NCI-H2107 (cell line): ENCODE results near the gene ADAMTS12.
"Not testable (repeated sequence)": the region's sequence is repeated elsewhere in the genome, so short reads cannot be mapped to it uniquely, and the experiment has no call there.

ENCODE experiments used
- DNase-seq: peaks from one replicate; lab custom pipeline; 2025; lab: John Stamatoyannopoulos, UW

Gene ADAMTS12

GRCh38 chr5:33906248-33906647 is 14.5 kb upstream of the ADAMTS12 start:
- DNase-seq = not testable (repeated sequence)

DNA sequence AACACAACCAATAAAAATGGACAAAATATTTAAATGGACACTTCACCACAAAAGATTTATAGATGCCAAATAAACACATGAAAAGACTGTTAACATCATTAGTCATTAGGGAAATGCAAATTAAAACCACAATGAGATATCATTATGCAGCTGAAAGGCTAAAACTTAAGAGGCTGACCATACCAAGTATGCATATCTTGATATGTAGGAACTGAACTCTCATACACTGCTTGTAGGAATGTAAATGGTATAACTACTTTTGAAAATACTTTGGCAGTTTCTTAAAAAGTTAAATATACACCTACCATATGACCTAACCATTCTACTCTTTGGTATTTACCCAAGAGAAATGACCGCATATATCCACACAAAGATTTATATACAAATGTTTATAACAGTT is 13.6 kb upstream of the ADAMTS12 start:
- no peak for DNase-seq

- DNase-seq = no peak
These were observed 11.3 kb upstream of the ADAMTS12 start for GRCh38 chr5:33903118-33903517.

DNA sequence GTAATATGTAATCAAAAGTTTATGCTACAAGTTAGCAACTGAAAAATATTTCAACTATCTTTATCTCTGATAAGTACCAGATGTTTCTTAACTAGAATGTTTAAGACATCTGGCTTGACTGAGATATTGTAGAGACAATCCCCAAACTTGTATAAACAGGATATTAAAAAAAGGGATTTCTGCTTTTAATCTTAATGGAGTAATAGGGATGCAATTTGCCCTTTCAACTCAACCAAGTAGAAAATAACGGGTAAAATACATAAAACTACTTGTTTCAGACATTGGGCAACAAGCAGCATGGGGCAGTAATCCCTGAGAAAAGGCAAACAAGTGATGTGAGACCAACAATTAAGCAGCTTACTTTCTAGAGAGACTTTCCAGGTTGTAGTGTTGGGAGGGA is 9.4 kb upstream of the ADAMTS12 start:
- no peak for DNase-seq

DNA sequence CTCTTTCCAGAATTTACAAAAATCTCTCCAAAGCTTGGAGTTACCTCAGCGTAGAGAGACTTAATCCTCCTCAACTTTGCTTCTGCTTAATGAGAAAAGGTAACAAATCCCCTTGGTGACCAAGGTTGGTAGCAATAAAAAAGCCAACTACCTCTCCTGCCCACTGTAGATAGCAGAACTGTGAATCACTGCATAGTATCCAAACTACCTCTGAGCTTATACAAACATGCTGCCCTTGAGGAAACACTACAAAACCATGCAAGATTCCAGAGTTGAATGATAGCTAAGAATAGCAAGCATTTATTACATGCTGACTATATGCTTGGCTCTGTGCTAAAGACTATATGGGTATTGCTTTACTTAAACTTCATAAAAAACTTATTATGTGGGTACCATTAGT is 2.8 kb upstream of the ADAMTS12 start:
- DNase-seq = no peak

DNA sequence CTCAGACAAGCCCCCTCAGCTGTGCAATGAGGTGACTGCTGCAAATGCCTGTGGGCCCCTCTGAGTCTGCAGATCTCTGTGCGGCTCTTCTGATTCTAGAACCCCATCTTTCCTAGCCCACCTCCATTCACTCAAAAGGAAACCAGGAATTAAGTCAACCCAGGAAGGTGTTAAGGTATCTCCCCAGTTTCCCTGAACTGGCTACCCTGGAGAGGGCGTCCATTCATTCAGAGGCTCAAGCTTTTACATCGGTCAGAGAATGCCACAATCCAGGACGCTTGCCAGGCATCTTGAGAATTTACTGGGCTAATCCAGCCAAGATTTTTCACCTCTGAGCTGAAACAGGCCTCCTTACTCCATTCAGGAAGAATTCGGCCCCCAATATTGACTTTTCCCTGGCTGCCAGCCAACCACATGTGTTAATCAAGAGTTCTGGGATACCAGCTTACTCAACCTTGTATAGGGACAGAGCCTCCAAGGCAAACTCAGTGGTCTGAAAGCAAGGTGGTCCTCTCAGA is 889 bp upstream of the ADAMTS12 start:
- no peak for DNase-seq

- no peak for DNase-seq
These were observed 373 bp downstream of the ADAMTS12 start for GRCh38 chr5:33891446-33891787.

DNA sequence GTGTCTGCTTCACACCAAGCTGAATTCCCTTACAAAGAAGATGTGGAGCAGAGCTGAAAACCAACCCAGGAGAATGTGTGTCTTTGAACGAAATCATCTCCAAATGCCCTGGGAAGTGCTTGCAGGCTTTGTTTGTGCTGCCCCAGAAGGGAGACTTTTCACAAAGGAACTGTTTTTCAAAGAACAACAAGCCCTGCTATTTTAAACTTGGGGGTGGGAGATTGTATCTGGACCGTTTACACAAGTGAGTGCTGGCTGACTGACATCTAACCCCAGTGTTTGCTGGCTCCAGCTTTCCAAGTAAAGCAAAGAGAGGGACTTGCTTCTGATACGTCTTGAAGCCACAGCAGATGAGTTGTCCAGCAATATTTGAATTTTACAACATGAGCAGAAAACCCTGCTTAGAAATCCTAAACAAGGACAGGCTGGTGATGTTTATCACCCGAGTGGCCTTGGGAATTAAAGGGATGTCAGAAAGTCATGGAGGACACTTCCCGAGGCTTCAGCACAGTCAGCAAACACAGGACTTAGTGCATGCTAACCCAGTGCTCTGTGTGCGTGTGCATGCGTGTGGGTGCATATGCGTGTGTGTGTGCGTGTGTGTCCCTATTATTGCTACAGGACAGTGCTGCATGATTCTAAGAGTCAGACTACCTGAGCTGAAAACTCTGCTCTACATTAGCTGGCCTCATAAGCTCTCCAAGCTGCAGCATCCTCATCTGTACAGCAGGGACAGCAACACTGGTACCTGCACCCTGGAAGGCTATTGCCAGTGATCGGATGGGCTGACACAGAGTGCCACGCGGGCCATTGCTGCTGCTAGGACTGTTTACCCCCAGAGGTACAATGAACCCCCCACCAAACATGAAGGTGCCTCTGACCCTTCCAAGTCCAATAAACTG is 1.4 kb downstream of the ADAMTS12 start:
- no peak for DNase-seq

- DNase-seq = no peak
These were observed 3.2 kb downstream of the ADAMTS12 start for GRCh38 chr5:33888587-33888986.

GRCh38 chr5:33887268-33887667 is 4.5 kb downstream of the ADAMTS12 start:
- no peak for DNase-seq

- no peak for DNase-seq
These were observed 5.5 kb downstream of the ADAMTS12 start for GRCh38 chr5:33886283-33886682.

DNA sequence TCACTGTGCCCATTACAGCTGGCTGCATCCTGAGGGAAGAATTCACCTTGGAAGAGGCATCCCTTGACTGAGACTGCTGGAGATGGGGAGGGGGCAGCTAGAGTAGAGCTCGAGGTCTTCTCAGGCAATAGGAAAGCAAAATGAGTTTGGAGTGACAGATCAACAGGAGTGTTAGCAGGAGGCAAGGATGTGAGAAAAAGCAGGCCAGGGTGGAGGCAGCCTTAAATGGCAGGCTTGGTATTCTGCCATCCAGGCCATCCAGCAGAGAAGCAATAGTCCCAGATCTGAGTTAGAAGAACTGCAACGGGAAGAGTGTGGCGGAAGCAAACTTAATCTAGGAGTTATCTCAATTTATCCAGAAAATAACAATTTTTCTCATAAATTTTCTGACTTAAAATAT is 6.1 kb downstream of the ADAMTS12 start:
- no peak for DNase-seq

DNA sequence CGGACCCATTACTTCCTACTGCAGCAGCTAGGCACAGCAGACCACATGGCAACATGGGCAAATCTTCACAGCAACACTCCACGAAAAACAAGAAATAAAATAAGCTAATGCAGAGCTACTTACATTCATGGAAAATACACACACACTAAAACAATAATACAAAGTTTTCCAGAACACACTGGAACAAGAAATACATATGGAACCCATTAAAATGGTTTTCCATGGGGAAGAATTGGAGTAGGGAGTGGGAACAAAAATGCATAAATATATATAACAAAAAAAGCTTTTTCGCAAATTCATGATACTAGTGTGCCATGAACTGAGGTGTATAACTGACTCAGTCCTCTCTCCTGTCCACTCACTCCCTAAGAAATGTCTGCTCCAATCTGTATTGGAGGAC is 8.3 kb downstream of the ADAMTS12 start:
- DNase-seq = no peak

GRCh38 chr5:33880319-33880718 is 11.5 kb downstream of the ADAMTS12 start:
- DNase-seq = no peak

- DNase-seq = no peak
These were observed 14.3 kb downstream of the ADAMTS12 start for GRCh38 chr5:33877449-33877848.

DNA sequence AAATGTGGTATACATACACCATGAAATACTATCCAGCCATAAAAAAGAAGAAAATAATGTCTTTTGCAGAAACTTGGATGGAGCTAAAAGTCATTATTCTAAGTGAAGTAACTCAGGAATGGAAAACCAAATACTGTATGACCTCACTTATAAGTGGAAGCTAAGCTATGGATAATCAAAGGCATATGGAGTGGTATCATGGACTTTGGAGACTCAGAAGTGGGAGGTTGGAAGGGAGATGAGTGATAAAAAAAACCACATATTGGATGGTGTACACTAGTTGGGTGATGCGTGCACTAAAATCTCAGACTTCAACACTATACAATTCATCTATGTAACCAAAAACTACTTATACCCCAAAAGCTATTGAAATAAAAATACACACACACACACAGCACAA is 24.5 kb downstream of the ADAMTS12 start:
- no peak for DNase-seq

- not testable (repeated sequence) for DNase-seq
These were observed 32.6 kb downstream of the ADAMTS12 start for GRCh38 chr5:33859177-33859576.

DNA sequence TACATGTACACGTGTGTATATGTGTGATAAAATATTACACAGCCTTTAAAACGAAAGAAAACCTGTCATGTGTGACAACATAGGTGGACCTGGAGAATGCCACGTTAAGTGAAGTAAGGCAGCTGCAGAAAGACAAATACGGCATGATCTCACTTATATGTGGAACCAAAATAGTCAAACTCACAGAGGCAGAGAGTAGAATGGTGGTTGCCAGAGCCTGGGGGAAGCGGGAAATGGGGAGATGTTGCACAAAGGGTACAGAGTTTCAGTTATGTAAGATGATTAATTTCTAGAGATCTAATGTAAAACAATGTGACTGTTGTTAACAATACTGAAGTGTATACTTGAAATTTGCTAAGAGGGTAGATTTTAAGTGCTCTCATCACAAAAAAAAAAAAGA is 34.8 kb downstream of the ADAMTS12 start:
- no peak for DNase-seq

DNA sequence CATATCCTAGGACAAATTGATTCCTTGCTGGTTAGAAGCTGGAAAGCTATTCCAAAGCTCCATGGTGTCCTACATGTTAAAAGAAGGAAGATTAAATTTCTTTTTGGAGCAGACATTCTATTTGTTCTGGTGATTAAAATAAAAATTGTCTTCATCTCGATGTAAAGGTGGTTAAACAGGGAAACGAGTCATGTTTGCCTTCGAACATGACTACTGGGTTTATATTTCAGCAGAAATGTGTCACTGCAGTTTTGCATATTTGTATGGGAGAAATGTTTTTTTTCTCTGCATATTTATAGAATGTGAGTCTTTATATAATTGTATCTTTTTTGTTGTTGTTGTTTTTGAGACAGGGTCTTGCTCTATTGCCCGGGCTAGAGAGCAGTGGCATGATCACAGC is 36.4 kb downstream of the ADAMTS12 start:
- no peak for DNase-seq

GRCh38 chr5:33854733-33855151 is 37.0 kb downstream of the ADAMTS12 start:
- no peak for DNase-seq

- DNase-seq = no peak
These were observed 39.0 kb downstream of the ADAMTS12 start for GRCh38 chr5:33852837-33853236.

GRCh38 chr5:33852319-33852718 is 39.5 kb downstream of the ADAMTS12 start:
- no peak for DNase-seq

- no peak for DNase-seq
These were observed 41.6 kb downstream of the ADAMTS12 start for GRCh38 chr5:33850100-33850594.

DNA sequence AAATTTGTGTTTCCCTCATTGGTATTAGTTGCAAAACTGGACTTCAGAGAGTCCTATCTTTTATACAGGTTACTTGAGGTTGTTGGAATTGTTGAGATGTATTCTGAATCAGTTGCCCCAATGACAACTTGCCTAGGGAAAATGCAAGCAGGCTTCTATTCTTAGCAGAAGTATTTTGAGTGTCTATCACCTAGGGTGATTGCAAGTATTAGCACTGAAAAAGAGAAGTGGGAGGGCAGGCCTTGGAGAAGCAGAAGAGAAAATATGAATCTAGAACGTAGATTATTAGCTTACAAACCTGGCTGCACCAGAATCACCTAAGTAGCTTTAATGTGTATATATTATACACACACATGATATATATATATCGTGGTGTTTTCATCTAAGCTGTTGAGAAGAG is 43.2 kb downstream of the ADAMTS12 start:
- DNase-seq = no peak
